GM19467 (cell line): ENCODE measurements around the gene C4orf50.

ENCODE experiments used
- ATAC-seq: cut with Tn5 transposase; IDR thresholded peaks from one replicate; pipeline ENCODE4 v1.9.1; 2021; ENCODE audit warnings: mild to moderate bottlenecking, moderate library complexity; ENCODE audit not compliant: unreplicated experiment

The C4orf50 gene

GRCh38 chr4:6018331-6018730 is at the start of gene C4orf50:
C4orf50 (minus strand) TSS chr4:6018431.
- ATAC-seq: no peak

- ATAC-seq: no peak
Observed at GRCh38 chr4:6065934-6066590, 47.8 kb upstream of the C4orf50 start.

DNA sequence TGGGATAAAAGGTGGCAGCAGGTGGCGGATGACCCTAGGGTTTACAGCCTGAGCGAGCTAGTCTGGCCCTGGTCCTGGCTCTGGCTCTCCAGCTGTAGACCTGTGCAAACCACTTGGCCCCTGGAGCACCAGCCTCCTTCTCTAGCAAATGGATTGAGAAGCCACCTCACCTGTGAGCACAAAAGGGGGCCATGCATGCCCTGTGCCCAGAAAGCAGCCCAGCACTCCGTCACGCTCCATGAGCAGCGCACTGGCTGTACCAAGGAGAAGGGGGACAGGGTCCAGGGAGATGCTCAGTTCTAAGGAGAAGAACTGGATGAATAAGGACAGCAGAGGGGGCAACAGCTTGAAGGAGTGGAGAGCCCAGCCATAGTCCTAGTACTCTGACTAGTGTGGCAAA is 46.9 kb upstream of the C4orf50 start:
- ATAC-seq: no peak

DNA sequence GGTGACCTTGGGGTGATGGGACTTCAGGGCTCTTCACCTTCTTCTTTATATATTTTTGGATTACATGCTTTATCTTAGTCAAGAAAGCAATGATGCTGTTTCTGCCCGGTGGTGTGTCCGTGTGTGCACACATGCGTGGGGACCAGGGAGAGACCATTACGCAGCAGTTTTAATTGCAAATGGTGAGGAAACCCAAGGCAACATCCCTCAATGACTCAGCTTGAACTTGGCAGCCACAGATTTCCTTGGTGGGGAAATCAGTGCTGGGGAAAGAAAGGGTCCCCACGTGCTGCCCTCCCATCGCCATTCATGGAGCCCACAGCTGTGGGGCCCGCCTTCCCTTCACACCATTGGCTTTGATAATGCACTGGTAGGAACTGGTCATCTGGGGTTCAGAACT is 46.2 kb upstream of the C4orf50 start:
- no peak for ATAC-seq

DNA sequence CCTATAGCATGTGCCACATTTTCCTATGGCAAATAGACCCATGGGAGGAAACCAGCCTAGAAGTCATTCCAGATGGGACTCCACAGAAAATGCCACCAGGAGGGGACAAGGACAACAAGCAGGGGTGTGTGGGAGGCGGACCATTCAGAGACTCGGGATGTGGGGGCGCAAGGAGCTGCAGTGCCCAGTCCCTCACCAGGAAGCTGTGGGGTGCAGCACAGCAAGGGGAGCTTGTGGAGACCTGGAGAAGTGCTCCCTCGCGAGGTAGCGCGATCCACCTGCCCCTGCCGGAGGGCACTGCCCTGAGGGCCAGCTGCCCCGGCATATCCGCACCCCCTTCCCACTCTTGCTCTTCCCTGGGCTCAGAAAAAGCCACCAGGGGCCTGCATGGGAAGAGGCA is 45.5 kb upstream of the C4orf50 start:
- no peak for ATAC-seq

GRCh38 chr4:6062133-6062532 is 43.9 kb upstream of the C4orf50 start:
- no peak for ATAC-seq

DNA sequence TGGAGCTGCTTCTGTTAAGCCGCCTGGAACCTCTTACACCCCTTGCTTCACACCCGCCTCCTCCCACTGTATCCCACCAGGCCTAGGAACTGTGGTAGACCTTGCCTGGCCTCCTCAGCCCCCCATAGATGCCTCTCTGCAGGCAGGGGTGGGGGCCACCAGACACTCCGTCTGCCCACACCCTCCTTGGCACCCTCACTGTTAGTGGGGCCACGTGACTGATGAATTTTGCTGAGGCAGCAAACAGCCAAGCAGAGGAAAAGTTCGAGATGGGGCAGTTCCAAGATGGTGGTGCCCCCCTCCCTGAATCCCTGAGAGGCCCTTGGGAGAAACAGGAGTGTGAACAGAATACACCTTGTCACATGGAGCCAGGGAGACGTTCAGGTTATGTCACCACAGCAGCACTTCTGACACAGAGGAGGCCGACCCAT is 41.2 kb upstream of the C4orf50 start:
- no peak for ATAC-seq

DNA sequence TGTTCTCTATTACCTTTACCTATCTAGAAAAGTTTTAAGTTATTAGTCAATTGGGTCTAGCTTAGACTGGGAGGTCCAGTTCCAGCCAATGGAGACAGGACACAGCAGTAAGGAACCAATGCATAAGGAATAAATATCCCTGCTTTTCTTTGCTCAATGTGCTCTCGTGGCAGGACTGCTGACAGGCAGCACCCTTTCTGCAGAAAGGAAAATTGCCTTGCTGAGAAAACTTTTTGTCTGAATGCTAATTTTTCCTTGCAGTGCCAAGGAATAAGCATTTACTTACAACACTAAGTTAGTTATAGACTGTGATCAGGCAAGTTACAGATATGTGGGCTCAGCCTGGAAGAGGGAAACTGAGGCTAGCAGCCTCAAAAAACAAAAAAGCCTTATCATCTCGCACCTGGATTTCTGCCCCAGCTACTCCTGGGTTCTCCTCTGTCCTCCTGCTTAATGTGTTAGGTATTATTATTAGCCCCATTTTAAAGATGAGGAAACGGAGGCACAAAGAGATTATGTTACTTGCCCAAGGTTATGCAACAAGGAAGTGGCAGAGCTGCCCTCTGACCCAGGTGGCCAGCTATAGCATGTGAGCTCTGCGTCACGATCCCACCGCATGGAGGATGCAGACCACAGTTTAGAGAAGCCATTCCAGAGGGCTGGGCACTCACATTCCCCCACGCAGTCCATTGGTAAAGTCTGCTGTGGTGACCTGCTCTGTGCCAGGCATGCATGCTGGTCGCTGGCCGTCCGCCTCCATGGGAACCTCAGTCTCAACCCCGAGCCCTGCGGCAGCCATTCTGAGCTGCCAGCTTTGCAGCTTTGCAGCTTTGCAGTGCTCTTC is 40.5 kb upstream of the C4orf50 start:
- no peak for ATAC-seq

DNA sequence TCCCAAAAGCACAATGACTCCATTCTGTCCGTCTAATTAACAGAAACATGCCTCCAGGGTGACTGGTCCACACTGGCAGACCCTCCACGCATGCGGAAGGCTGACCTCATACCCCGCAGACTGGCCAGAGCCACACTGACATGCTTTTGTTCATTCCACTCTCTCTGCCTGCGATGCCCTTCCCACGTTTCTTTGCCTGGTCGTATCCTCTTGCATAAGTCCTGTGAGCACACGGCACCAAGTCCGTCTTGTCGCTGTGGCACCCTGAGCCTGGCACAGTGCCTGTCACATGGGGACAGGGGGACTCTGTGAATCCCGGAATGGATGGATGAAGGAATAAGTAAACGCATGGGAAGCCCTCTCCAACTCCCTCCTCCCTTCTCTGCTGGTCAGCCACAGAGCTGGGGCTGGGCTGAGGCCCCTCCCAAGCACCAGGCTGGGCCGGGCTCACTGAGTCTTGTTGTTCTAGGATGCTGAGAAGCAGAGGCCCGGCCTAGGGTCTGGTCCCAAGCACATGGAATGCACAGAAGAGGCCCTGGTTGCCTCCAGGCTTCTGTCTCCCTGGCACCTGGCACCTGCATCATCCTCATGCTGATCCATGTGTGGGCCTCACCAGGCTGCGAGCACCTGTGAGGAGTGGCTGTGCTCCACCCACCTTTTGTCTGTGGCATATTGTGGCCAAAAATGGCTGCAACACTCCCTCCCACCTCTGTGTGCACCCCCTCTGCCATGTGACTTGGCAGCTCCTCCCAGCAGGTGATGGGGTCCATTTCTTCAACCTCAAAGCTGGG is 38.9 kb upstream of the C4orf50 start:
- ATAC-seq: no peak

- no peak for ATAC-seq
Observed at GRCh38 chr4:6055436-6055835, 37.2 kb upstream of the C4orf50 start.

- no peak for ATAC-seq
Observed at GRCh38 chr4:6055030-6055429, 36.8 kb upstream of the C4orf50 start.

DNA sequence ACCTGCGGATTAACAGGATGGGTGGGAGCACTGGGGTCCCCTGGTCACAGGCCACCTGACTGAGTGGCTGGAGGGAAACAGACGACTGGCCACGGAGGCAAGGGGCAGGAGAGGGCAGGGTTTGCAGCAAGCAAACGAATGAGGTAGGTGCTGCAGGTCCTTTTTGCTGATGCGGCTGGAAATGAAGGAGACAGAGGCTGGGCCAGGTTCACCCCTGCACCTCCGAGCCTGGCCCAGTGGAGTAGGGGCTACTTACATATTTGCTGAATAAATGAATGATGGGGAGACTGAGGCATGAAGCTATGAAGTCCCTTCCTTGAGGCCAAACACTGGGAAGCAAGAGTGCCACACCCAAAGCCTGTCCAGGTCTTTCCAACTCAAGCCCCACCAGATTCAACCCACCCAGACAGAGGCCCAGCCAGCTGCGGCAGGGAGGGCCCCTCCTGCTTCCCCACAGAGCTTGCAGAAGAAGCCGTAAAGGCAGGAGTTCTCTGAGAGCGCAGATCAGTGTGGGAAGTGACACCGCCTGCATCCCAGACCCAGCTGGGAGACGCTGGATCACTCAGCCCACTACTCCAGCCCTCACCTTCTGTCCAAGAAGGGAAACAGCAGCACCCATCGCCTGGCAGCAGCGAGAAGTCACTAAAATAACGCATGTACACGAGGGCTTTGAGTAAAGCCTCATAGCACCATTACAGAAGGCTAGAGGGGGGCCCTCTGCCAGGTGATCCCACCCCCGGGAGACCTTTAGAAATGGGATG is 36.1 kb upstream of the C4orf50 start:
- ATAC-seq: no peak

DNA sequence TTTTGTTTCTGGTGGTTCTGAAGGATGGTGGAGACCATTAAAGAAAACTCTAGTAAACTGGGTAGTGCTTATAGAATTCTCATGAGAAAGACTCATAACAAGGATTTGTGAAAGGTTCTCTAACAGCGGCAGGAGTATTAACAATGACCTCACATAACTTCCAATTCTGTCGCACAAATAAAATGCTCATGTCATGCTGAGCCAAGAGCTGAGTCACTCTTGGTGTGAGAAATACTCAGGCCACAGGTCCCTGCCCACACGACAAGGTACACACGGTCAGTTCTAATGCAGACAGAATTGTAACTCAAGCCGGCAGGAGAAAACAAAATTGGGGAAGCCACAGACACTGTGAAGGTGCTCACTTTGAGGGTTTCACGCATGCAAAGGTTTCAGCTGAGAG is 34.4 kb upstream of the C4orf50 start:
- ATAC-seq: no peak

- no peak for ATAC-seq
Observed at GRCh38 chr4:6050551-6050950, 32.3 kb upstream of the C4orf50 start.

- no peak for ATAC-seq
Observed at GRCh38 chr4:6049985-6050384, 31.8 kb upstream of the C4orf50 start.

DNA sequence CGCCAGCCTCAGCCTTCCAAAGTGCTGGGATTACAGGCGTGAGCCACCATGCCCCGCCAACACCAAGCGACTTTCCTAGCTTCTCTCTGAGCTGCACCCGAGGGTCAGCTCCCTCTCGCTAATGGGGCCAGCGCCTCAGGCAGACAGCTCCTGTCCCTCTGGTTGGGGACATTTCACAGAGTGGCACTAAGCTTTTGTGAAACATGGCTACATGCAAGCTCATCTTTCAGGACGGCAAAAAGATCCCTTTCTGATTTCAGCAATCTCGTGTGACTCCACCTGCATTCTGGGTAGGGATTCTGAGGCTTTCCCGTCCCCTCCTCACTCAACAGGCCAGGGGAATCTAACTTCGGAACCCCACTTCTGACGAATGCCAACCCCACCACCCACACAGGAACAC is 31.0 kb upstream of the C4orf50 start:
- no peak for ATAC-seq

GRCh38 chr4:6048537-6048936 is 30.3 kb upstream of the C4orf50 start:
- no peak for ATAC-seq

- no peak for ATAC-seq
Observed at GRCh38 chr4:6047130-6047673, 29.0 kb upstream of the C4orf50 start.

- no peak for ATAC-seq
Observed at GRCh38 chr4:6046526-6047129, 28.4 kb upstream of the C4orf50 start.

- no peak for ATAC-seq
Observed at GRCh38 chr4:6044805-6045204, 26.6 kb upstream of the C4orf50 start.
